LNCaP clone FGC (cell line): ENCODE data around the gene CLIC5.

Source experiments
- DNase-seq: peaks from one replicate; pipeline ENCODE4 v3.0.0-alpha.2; 2011; ENCODE audit warnings: low read depth
- H3K4me3 ChIP-seq: 2 replicates; pipeline ENCODE4 v1.5.1; 2011; ENCODE audit warnings: mild to moderate bottlenecking, low read depth, low read length, control low read depth
- TF ChIP-seq, protein P1 (sequence below): IDR thresholded peaks from 2 replicates; pipeline ENCODE4 v1.5.1; 2012; ENCODE audit warnings: mild to moderate bottlenecking; ENCODE audit not compliant: control insufficient read depth, insufficient read depth; ENCODE audit errors: extremely low read depth

CLIC5 gene

GRCh38 chr6:46015119-46015968 lies at the start of gene CLIC5:
TSS of gene CLIC5 (minus strand) at chr6:46015860. CDS start at chr6:46015542, 318 bp downstream.
- peak within 1 kb of the TSS; percentile 48 for H3K4me3 ChIP-seq
- no peak for DNase-seq
- TF ChIP-seq, protein P1, sequence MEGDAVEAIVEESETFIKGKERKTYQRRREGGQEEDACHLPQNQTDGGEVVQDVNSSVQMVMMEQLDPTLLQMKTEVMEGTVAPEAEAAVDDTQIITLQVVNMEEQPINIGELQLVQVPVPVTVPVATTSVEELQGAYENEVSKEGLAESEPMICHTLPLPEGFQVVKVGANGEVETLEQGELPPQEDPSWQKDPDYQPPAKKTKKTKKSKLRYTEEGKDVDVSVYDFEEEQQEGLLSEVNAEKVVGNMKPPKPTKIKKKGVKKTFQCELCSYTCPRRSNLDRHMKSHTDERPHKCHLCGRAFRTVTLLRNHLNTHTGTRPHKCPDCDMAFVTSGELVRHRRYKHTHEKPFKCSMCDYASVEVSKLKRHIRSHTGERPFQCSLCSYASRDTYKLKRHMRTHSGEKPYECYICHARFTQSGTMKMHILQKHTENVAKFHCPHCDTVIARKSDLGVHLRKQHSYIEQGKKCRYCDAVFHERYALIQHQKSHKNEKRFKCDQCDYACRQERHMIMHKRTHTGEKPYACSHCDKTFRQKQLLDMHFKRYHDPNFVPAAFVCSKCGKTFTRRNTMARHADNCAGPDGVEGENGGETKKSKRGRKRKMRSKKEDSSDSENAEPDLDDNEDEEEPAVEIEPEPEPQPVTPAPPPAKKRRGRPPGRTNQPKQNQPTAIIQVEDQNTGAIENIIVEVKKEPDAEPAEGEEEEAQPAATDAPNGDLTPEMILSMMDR: 0 out of 2 replicates have a peak, but pooled peaks have one; percentile 13

DNA sequence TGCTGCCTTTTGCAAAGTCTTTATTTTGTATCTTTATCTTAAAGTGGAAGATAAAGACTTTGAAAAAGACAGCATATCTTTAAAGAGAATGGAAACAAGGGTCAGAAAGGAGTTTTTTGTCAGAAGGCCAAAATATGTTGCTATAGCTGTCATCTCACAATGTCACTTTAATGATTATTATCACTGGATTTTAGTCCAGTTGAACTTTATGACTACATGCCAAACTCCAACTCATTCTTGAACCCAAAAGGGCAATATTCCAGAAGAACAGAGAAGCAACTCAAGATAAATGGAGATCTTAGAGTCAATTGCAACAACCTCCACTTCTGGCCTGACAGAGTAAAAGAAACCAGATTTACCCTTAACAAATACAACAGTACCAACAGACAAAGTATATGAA lies 47.3 kb upstream of the CLIC5 start:
- DNase-seq: no peak
- TF ChIP-seq, protein P1: no peak
- H3K4me3 ChIP-seq: no peak overlapping the region

GRCh38 chr6:46062312-46062711 lies 46.7 kb upstream of the CLIC5 start:
- H3K4me3 ChIP-seq: no peak overlapping the region
- peak; percentile 72 for DNase-seq
- TF ChIP-seq, protein P1: no peak

GRCh38 chr6:46061497-46061896 lies 45.8 kb upstream of the CLIC5 start:
- H3K4me3 ChIP-seq: no peak overlapping the region
- TF ChIP-seq, protein P1: no peak
- DNase-seq: no peak

DNA sequence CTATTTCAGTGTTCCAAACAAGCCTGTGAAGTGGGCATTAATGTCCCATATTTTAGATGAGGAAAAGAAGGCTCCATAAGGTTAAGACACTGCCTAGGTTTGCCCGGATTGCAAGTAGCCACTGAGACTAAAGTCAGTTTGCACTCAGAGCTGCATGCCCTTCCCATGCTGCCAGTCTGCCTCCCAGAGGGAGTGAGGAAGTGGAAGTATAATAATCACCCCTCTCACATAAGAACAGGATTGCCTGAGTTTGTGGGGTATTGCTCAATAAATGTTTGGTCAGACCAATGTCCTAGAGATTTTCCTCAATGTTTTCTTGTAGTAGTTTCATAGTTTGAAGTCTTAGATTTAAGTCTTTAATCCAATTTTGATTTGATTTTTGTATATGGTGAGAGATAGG lies 43.9 kb upstream of the CLIC5 start:
- DNase-seq: no peak
- H3K4me3 ChIP-seq: no peak overlapping the region
- TF ChIP-seq, protein P1: no peak

DNA sequence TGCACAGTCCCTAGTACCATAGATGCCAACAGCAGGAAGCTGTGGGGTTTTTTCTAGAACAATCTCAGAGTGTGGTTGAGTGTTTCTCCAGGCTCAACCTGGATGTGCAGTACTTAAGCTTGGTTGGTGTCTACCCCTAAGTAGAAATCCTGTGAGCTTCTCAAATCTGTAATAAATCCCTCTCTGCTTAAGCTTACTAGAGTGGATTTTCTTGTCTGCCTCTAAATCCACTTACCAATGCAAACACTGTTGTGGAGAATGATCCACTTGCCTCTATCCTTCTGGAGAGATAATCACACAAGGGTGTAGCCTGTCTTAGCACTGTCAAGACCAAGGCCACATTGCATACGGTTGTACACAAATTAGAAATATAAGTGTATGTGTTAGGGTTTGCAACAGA lies 43.3 kb upstream of the CLIC5 start:
- no peak for DNase-seq
- TF ChIP-seq, protein P1: no peak
- no peak overlapping the region for H3K4me3 ChIP-seq
